AG04450 (cell line): ENCODE data around the gene GLB1L. TPM values are rescaled to one million over a fixed set of nuclear protein-coding genes. Genes with fewer than 3 reads are reported as not detected.

Experiments
- CTCF ChIA-PET: fragments of 300-600, 350-600 bp; formaldehyde crosslinking; extraction: SDS; loops from one replicate; lab custom pipeline; 2022; ENCODE audit warnings: antibody characterized with exemption, inconsistent platforms; lab: Charles Lee
- POLR2A ChIA-PET: fragments of 350-600 bp; formaldehyde crosslinking; extraction: SDS; loops from one replicate; lab custom pipeline; 2021; ENCODE audit warnings: antibody characterized with exemption, inconsistent platforms; lab: Yijun Ruan, JAX
- DNase-seq: peaks from one replicate; pipeline ENCODE4 v3.0.0-alpha.2; 2011; ENCODE audit warnings: low read depth, low spot score
- H3K27ac ChIP-seq: one replicate; pipeline ENCODE4 v1.5.1; 2012; ENCODE audit warnings: low read depth, low read length, control low read depth
- H3K27me3 ChIP-seq: one replicate; pipeline ENCODE4 v1.6.0; 2012; ENCODE audit warnings: low read length; ENCODE audit not compliant: control insufficient read depth, insufficient read depth
- H3K4me3 ChIP-seq: 2 replicates; pipeline ENCODE4 v1.5.1; 2011; ENCODE audit warnings: mild to moderate bottlenecking, low read depth, low read length, control low read depth
- H3K9me3 ChIP-seq: 2 replicates; pipeline ENCODE4 v1.5.1; 2012; ENCODE audit warnings: low read length; ENCODE audit not compliant: control insufficient read depth, insufficient read depth
- CTCF ChIP-seq: IDR thresholded peaks from 2 replicates; pipeline ENCODE4 v1.5.1; 2011; ENCODE audit warnings: low read depth, low read length, control low read depth, inconsistent platforms
- polyA plus RNA-seq: library from polyadenylated mRNA; depleted of rRNA; stranded (reverse); fragments of >200 nt; gene quantifications from 2 replicates; pipeline ENCODE4 v1.2.3, GENCODE V29; 2011

GLB1L gene
- polyA plus RNA-seq, 1 experiment, result 9.6 TPM

- POLR2A ChIA-PET, result no interaction called here
- Histone ChIP-seq H3K9me3 (no peaks in the 10 kb centered on the region; the same call in 1 of the 2 replicates), H3K27ac (no peak overlapping the region), H3K4me3 (no peak overlapping the region), H3K27me3 (no peaks in the 10 kb centered on the region)
- DNase-seq, result no peak
- TF ChIP-seq CTCF, result no peak
- CTCF ChIA-PET, result interaction anchor here (1.3 kb wide), 1 partner anchor 54 kb away, joined by 3 read pairs; no protein-coding TSS in a partner anchor
Observed at GRCh38 chr2:219223831-219224610, 21.2 kb downstream of the GLB1L start.

- ChIA-PET POLR2A (no interaction called here), CTCF (interaction anchor here (0.9 kb wide), 1 partner anchor 51 kb away, joined by 3 read pairs; no protein-coding TSS in a partner anchor)
- H3K27ac ChIP-seq, result no peak overlapping the region
- TF ChIP-seq CTCF, result no peak
- H3K27me3 ChIP-seq, result no peaks in the 10 kb centered on the region
- H3K4me3 ChIP-seq, result no peak overlapping the region
- H3K9me3 ChIP-seq, result no peaks in the 10 kb centered on the region; the same call in 1 of the 2 replicates
- DNase-seq, result no peak
Observed at GRCh38 chr2:219221957-219222518, 23.2 kb downstream of the GLB1L start.

GRCh38 chr2:219220652-219221402, 24.4 kb downstream of the GLB1L start:
- POLR2A ChIA-PET, result interaction anchor here (4.6 kb wide), 1 partner anchor 14 kb away, joined by 37 read pairs; the partner anchor contains the start of gene ZFAND2B

GRCh38 chr2:219219784-219220532, 25.3 kb downstream of the GLB1L start:
- DNase-seq, result no peak
- no peak for TF ChIP-seq CTCF
- Histone ChIP-seq H3K9me3 (no peaks in the 10 kb centered on the region; the same call in 1 of the 2 replicates), H3K27me3 (no peaks in the 10 kb centered on the region), H3K27ac (no peak overlapping the region), H3K4me3 (no peak overlapping the region)
- ChIA-PET CTCF (interaction anchor here (0.6 to 1.6 kb wide), 2 partner anchors 75 kb away, joined by 3 to 7 read pairs; no protein-coding TSS in a partner anchor), POLR2A (interaction anchor here (4.6 kb wide), 1 partner anchor 13 kb away, joined by 37 read pairs; the partner anchor contains the start of gene ZFAND2B)

More at GRCh38 chr2:219220652-219221402, 24.4 kb downstream of the GLB1L start:
- CTCF ChIA-PET, result interaction anchor here (1.6 kb wide), 1 partner anchor 74 kb away, joined by 7 read pairs; no protein-coding TSS in a partner anchor
- no peaks in the 10 kb centered on the region; the same call in 1 of the 2 replicates for H3K9me3 ChIP-seq
- DNase-seq, result no peak
- no peak for TF ChIP-seq CTCF
- H3K27ac ChIP-seq, result no peak overlapping the region
- no peaks in the 10 kb centered on the region for H3K27me3 ChIP-seq
- H3K4me3 ChIP-seq, result no peak overlapping the region
